GM12878 (cell line): ENCODE results near the gene DCP1B. TPM values are rescaled to one million over a fixed set of nuclear protein-coding genes. Genes with fewer than 3 reads are reported as not detected.

Experiments used
- ATAC-seq: fragments of 200-7000 bp; cut with Tn5 transposase; 3 replicates; pipeline ENCODE4 v1.9.1; 2020; ENCODE audit warnings: mild to moderate bottlenecking, moderate library complexity
- BruUV-seq: library from RNA; stranded (reverse); fragments of 400-500 nt; replicated peaks from 2 replicates; lab custom pipeline; 2021; lab: Mats Ljungman, UMichigan
- CTCF ChIA-PET: fragments of 300-600 bp; sonication (Branson Sonifier 250); formaldehyde crosslinking; extraction: SDS; loops from one replicate; lab custom pipeline; 2021; ENCODE audit warnings: inconsistent platforms; lab: Yijun Ruan, JAX
- POLR2A ChIA-PET: fragments of 350-600 bp; formaldehyde crosslinking; extraction: SDS; loops from one replicate; lab custom pipeline; 2021; ENCODE audit warnings: inconsistent platforms; lab: Charles Lee
- RAD21 ChIA-PET: fragments of 300-600 bp; sonication (Branson Sonifier 250); formaldehyde crosslinking; loops from one replicate; lab custom pipeline; 2023; ENCODE audit warnings: antibody characterized with exemption; ENCODE audit not compliant: unreplicated experiment; lab: Charles Lee
- SMC1A ChIA-PET: fragments of 300-600 bp; sonication (Branson Sonifier 250); formaldehyde crosslinking; loops from one replicate; lab custom pipeline; 2023; ENCODE audit not compliant: unreplicated experiment, uncharacterized antibody; lab: Charles Lee
- DNase-seq: peaks from one replicate; pipeline ENCODE4 v3.0.0-alpha.2; 2011; ENCODE audit warnings: low read depth, low spot score
- FAIRE-seq: peaks from 3 replicates; lab custom pipeline; 2011; peaks lifted over from hg19 to GRCh38; lab: Jason Lieb, UNC
- H2AFZ ChIP-seq: 2 replicates; pipeline ENCODE4 v1.6.0; 2011; ENCODE audit warnings: low read depth, low read length, control low read depth; ENCODE audit not compliant: control insufficient read depth
- H3K27ac ChIP-seq: 2 replicates; pipeline ENCODE4 v1.5.1; 2011; ENCODE audit warnings: control low read depth; ENCODE audit not compliant: control insufficient read depth, insufficient read depth
- H3K27me3 ChIP-seq, 2 experiments: replicated peaks in 1 of 2; 2 replicates each; pipeline versions ENCODE4 v1.6.0 to v1.6.1; 2011; ENCODE audit warnings: low read length in 1 of 2; ENCODE audit not compliant: control insufficient read depth in 2 of 2, insufficient read depth in 2 of 2
- H3K36me3 ChIP-seq, 2 experiments: 2 replicates each; pipeline ENCODE4 v1.5.1; 2011; ENCODE audit warnings: low read length in 1 of 2; ENCODE audit not compliant: control insufficient read depth in 2 of 2, insufficient read depth in 2 of 2
- H3K4me1 ChIP-seq: 2 replicates; pipeline ENCODE4 v1.6.1; 2011; ENCODE audit warnings: mild to moderate bottlenecking, low read length, moderate library complexity, mixed read lengths; ENCODE audit not compliant: control insufficient read depth, insufficient read depth
- H3K4me2 ChIP-seq: 2 replicates; pipeline ENCODE4 v1.6.0; 2011; ENCODE audit warnings: control low read depth; ENCODE audit not compliant: control insufficient read depth, insufficient read depth
- H3K4me3 ChIP-seq: fragments of 200-600 bp; sonication (generic); 2 replicates; pipeline ENCODE4 v1.5.1; 2016
- H3K79me2 ChIP-seq: 2 replicates; pipeline ENCODE4 v1.6.0; 2011; ENCODE audit warnings: low read length; ENCODE audit not compliant: control insufficient read depth, insufficient read depth
- H3K9ac ChIP-seq: 2 replicates; pipeline ENCODE4 v1.8.0; 2011; ENCODE audit warnings: low read length, control low read depth, mixed read lengths; ENCODE audit not compliant: control insufficient read depth, insufficient read depth
- H3K9me3 ChIP-seq: replicated peaks from 3 replicates; pipeline ENCODE4 v1.5.1; 2011; ENCODE audit warnings: mild to moderate bottlenecking, low read length; ENCODE audit not compliant: control insufficient read depth, insufficient read depth
- H4K20me1 ChIP-seq: 2 replicates; pipeline ENCODE4 v1.6.0; 2011; ENCODE audit not compliant: control insufficient read depth, insufficient read depth
- MYB ChIP-seq: fragments of 150-350 bp; IDR thresholded peaks from 2 replicates; pipeline ENCODE4 v1.6.1; 2014; ENCODE audit warnings: mild to moderate bottlenecking, low read depth, low read length, borderline replicate concordance
- WGBS: methylation state at CpG from one replicate; pipeline ENCODE4 v1.1.6; 2016; ENCODE audit warnings: low lambda C conversion rate; ENCODE audit not compliant: insufficient replicate concordance, insufficient coverage; ENCODE audit errors: missing lambda C conversion rate; 5-methylcytosine and 5-hydroxymethylcytosine counted together
- in situ Hi-C: fragments of 300-500 bp; cut with MboI; formaldehyde crosslinking; loops from 9 replicates; pipeline ENCODE4 v1.14.3; 2018; ENCODE audit warnings: mixed read lengths
- intact Hi-C: fragments of 100-400 bp; cut with micrococcal nuclease; formaldehyde crosslinking; loops from one replicate; pipeline ENCODE4 v1.14.2; 2022; ENCODE audit not compliant: unreplicated experiment
- polyA plus RNA-seq, 11 experiments: library from polyadenylated mRNA; depleted of rRNA in 4 of 11; unstranded in 6 of 11; stranded (reverse) in 5 of 11; fragments of >200 nt; fragmentation: Nextera tagmentation in 4 of 11; fragmentation: Illumina TruSeq in 1 of 11; extraction: Ambion mirVana in 4 of 11; extraction: Trizol in 1 of 11; gene quantifications; 1 replicate in 1 of 11; 2 replicates in 10 of 11; pipeline versions ENCODE4 v1.2.1 to v1.2.3, GENCODE V29; 2011 to 2016; ENCODE audit warnings: inconsistent platforms in 2 of 11, missing spikeins in 2 of 11, low read depth in 1 of 11
- total RNA-seq, 4 experiments: library from RNA; depleted of rRNA in 3 of 4; stranded (reverse); fragments of >200 nt in 3 of 4; fragmentation: Illumina TruSeq in 1 of 4; extraction: Trizol in 1 of 4; gene quantifications; 2 replicates each; pipeline versions ENCODE4 v1.2.1 to v1.2.3, GENCODE V29; 2013 to 2021

The DCP1B gene
- total and polyA plus RNA-seq, 10 of the 15 experiments (the other 5 are each of a cell fraction or from before 2014, with no cell fraction given): 1.3 to 23.4 (median 15.3) TPM

DNA sequence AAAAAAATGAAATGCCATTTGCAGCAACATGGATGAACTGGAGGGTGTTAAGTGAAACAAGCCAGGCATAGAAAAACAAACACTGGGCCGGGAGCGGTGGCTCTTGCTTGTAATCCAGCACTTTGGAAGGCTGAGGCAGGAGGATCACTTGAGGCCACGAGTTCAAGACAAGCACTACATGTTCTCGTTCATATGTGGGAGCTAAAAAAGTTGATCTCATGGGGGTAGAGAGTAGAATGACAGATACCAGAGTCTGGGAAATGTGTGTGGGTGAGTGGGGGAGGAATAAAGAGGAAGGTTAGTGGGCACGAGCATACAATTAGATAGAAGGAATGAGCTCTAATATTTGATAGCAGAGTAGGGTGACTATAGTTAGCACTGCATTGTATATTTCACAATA is 107.3 kb downstream of the DCP1B start:
- DNase-seq (no peak), FAIRE-seq (no peak), ATAC-seq (no peak)
- ChIA-PET POLR2A (no interaction called here), RAD21 (no interaction called here), SMC1A (no interaction called here), CTCF (interaction anchor here (0.9 kb wide), 1 partner anchor 43 kb away, joined by 3 read pairs; no protein-coding TSS in a partner anchor)
- in situ Hi-C loops: no loop called here
- Histone ChIP-seq H3K36me3 (no peaks in the 10 kb centered on the region), H4K20me1 (no peaks in the 10 kb centered on the region), H2AFZ (no peak overlapping the region), H3K79me2 (no peaks in the 10 kb centered on the region), H3K27me3 (no peaks in the 10 kb centered on the region), H3K9ac (no peak overlapping the region), H3K9me3 (no peaks in the 10 kb centered on the region; the same call in 2 of the 3 replicates), H3K27ac (no peak overlapping the region), H3K4me2 (no peak overlapping the region), H3K4me1 (no peaks in the 10 kb centered on the region), H3K4me3 (no peak overlapping the region)
- 29% methylated on average over 5 of the region's 5 CpGs for WGBS
- intact Hi-C loops: no loop called here
- BruUV-seq: no TSS peak
- TF ChIP-seq MYB: no peak

Other genes with a start within 250 kb of the DCP1B start
- not detected in 2 replicates for gene LRTM2, start 183.9 kb downstream of the DCP1B start, total RNA-seq (2014; rRNA removed)
- gene LRTM2, start 183.9 kb downstream of the DCP1B start, total RNA-seq (2014; rRNA removed; fragmentation: Illumina TruSeq; extraction: Trizol): not detected in 2 replicates
- gene LRTM2, start 183.9 kb downstream of the DCP1B start, total RNA-seq (2021): not detected in 2 replicates
- gene LRTM2, start 183.9 kb downstream of the DCP1B start, polyA plus RNA-seq (2011; rRNA removed): 0.05 TPM in 1 of 2 replicates, not detected in the other
- gene LRTM2, start 183.9 kb downstream of the DCP1B start, polyA plus RNA-seq (2014; fragmentation: Illumina TruSeq; extraction: Trizol): not detected in 2 replicates
- gene LRTM2, start 183.9 kb downstream of the DCP1B start, polyA plus RNA-seq (2014; fragmentation: Nextera tagmentation; extraction: Ambion mirVana): not detected
- gene LRTM2, start 183.9 kb downstream of the DCP1B start, polyA plus RNA-seq (2014; rRNA removed): not detected in 2 replicates
- gene LRTM2, start 183.9 kb downstream of the DCP1B start, polyA plus RNA-seq (2016; fragmentation: Nextera tagmentation; extraction: Ambion mirVana): not detected
- 0.73 and 0.76 TPM in 2 replicates for gene CACNA2D4, start 85.8 kb downstream of the DCP1B start, total RNA-seq (2014; rRNA removed)
- gene CACNA2D4, start 85.8 kb downstream of the DCP1B start, total RNA-seq (2014; rRNA removed; fragmentation: Illumina TruSeq; extraction: Trizol): 0.49 and 0.51 TPM in 2 replicates
- gene CACNA2D4, start 85.8 kb downstream of the DCP1B start, total RNA-seq (2021): 0.64 and 1.1 TPM in 2 replicates
- 0.94 and 1.0 TPM in 2 replicates for gene CACNA2D4, start 85.8 kb downstream of the DCP1B start, polyA plus RNA-seq (2011; rRNA removed)
- gene CACNA2D4, start 85.8 kb downstream of the DCP1B start, polyA plus RNA-seq (2014; fragmentation: Illumina TruSeq; extraction: Trizol): 0.44 and 0.50 TPM in 2 replicates
- under 1 TPM; 0.03 to 0.20 TPM for gene CACNA2D4, start 85.8 kb downstream of the DCP1B start, polyA plus RNA-seq (2014; fragmentation: Nextera tagmentation; extraction: Ambion mirVana)
- 0.86 and 1.2 TPM in 2 replicates for gene CACNA2D4, start 85.8 kb downstream of the DCP1B start, polyA plus RNA-seq (2014; rRNA removed)
- gene CACNA2D4, start 85.8 kb downstream of the DCP1B start, polyA plus RNA-seq (2016; fragmentation: Nextera tagmentation; extraction: Ambion mirVana): 1 to 10 TPM in 1 of 2 experiments, under 1 TPM in 1; 0.66 to 1.0 TPM
- under 0.01 and 0.05 TPM in 2 replicates for gene CACNA1C, start 48.5 kb upstream of the DCP1B start, total RNA-seq (2014; rRNA removed)
- gene CACNA1C, start 48.5 kb upstream of the DCP1B start, total RNA-seq (2014; rRNA removed; fragmentation: Illumina TruSeq; extraction: Trizol): not detected in 2 replicates
- 0.13 TPM in 1 of 2 replicates, not detected in the other for gene CACNA1C, start 48.5 kb upstream of the DCP1B start, total RNA-seq (2021)
- gene CACNA1C, start 48.5 kb upstream of the DCP1B start, polyA plus RNA-seq (2011; rRNA removed): not detected in 2 replicates
- gene CACNA1C, start 48.5 kb upstream of the DCP1B start, polyA plus RNA-seq (2014; fragmentation: Illumina TruSeq; extraction: Trizol): 0.09 TPM in 1 of 2 replicates, not detected in the other
- gene CACNA1C, start 48.5 kb upstream of the DCP1B start, polyA plus RNA-seq (2014; fragmentation: Nextera tagmentation; extraction: Ambion mirVana): not detected
- gene CACNA1C, start 48.5 kb upstream of the DCP1B start, polyA plus RNA-seq (2014; rRNA removed): 0.01 TPM in 2 replicates
- under 1 TPM; 0.15 TPM for gene CACNA1C, start 48.5 kb upstream of the DCP1B start, polyA plus RNA-seq (2016; fragmentation: Nextera tagmentation; extraction: Ambion mirVana)